Mesendoderm (in vitro differentiated cells): ENCODE measurements around the gene KRTAP5-1.
"Not testable (repeated sequence)": the region's sequence is repeated elsewhere in the genome, so short reads cannot be mapped to it uniquely, and the experiment has no call there.

Experiments
- DNase-seq: peaks from one replicate; pipeline ENCODE4 v3.0.0; 2013
- H2AK5ac ChIP-seq: 2 replicates; pipeline ENCODE4 v1.6.1; 2013; ENCODE audit warnings: low read length, inconsistent platforms
- H2BK120ac ChIP-seq: 2 replicates; pipeline ENCODE4 v1.6.1; 2013; ENCODE audit warnings: low read depth, mild to moderate bottlenecking, low read length, moderate library complexity, mixed read lengths
- H2BK15ac ChIP-seq: replicated peaks from 2 replicates; pipeline ENCODE4 v1.6.1; 2013; ENCODE audit warnings: low read depth, mild to moderate bottlenecking, moderate library complexity
- H2BK5ac ChIP-seq: 2 replicates; pipeline ENCODE4 v1.6.1; 2013; ENCODE audit warnings: low read length, inconsistent platforms
- H3K18ac ChIP-seq: 2 replicates; pipeline ENCODE4 v1.6.1; 2013; ENCODE audit warnings: mild to moderate bottlenecking, low read length, mixed read lengths
- H3K23ac ChIP-seq: one replicate; pipeline ENCODE4 v1.6.1; 2013; ENCODE audit warnings: low read length
- H3K27ac ChIP-seq: 2 replicates; pipeline ENCODE4 v1.5.1; 2013; ENCODE audit warnings: low read depth, mild to moderate bottlenecking, inconsistent platforms, low read length, moderate library complexity
- H3K27me3 ChIP-seq: 2 replicates; pipeline ENCODE4 v1.6.1; 2013; ENCODE audit warnings: low read length, control low read depth, mild to moderate bottlenecking, inconsistent platforms; ENCODE audit not compliant: insufficient read depth, poor library complexity
- H3K36me3 ChIP-seq: 2 replicates; pipeline ENCODE4 v1.6.1; 2013; ENCODE audit warnings: low read length, inconsistent platforms; ENCODE audit not compliant: control insufficient read depth, insufficient read depth
- H3K4ac ChIP-seq: one replicate; pipeline ENCODE4 v1.6.1; 2013; ENCODE audit warnings: low read depth, mild to moderate bottlenecking, low read length, moderate library complexity
- H3K4me1 ChIP-seq: 2 replicates; pipeline ENCODE4 v1.6.1; 2013; ENCODE audit warnings: low read depth, low read length, inconsistent platforms; ENCODE audit not compliant: control insufficient read depth
- H3K4me2 ChIP-seq: 2 replicates; pipeline ENCODE4 v1.6.1; 2013; ENCODE audit warnings: low read length
- H3K4me3 ChIP-seq: 2 replicates; pipeline ENCODE4 v1.5.1; 2013; ENCODE audit warnings: mild to moderate bottlenecking, low read length
- H3K56ac ChIP-seq: one replicate; pipeline ENCODE4 v1.6.1; 2013; ENCODE audit warnings: low read length
- H3K79me1 ChIP-seq: 2 replicates; pipeline ENCODE4 v1.6.1; 2013; ENCODE audit warnings: low read length, inconsistent platforms
- H3K79me2 ChIP-seq: 2 replicates; pipeline ENCODE4 v1.6.1; 2013; ENCODE audit warnings: mild to moderate bottlenecking, low read length; ENCODE audit not compliant: control insufficient read depth, insufficient read depth
- H3K9ac ChIP-seq: 2 replicates; pipeline ENCODE4 v1.6.1; 2013; ENCODE audit warnings: low read length, inconsistent platforms
- H4K5ac ChIP-seq: one replicate; pipeline ENCODE4 v1.6.1; 2013; ENCODE audit warnings: low read length
- H4K8ac ChIP-seq: one replicate; pipeline ENCODE4 v1.6.1; 2013; ENCODE audit warnings: low read depth, mild to moderate bottlenecking, control low read depth, low read length, moderate library complexity
- WGBS: extraction: QIAGEN DNeasy Blood & Tissue Kit; methylation state at CpG from one replicate; pipeline ENCODE4 v1.1.7; 2013; ENCODE audit warnings: low lambda C conversion rate, missing lambda C conversion rate; ENCODE audit not compliant: insufficient coverage; ENCODE audit errors: extremely low coverage; 5-methylcytosine and 5-hydroxymethylcytosine counted together

KRTAP5-1 gene

DNA sequence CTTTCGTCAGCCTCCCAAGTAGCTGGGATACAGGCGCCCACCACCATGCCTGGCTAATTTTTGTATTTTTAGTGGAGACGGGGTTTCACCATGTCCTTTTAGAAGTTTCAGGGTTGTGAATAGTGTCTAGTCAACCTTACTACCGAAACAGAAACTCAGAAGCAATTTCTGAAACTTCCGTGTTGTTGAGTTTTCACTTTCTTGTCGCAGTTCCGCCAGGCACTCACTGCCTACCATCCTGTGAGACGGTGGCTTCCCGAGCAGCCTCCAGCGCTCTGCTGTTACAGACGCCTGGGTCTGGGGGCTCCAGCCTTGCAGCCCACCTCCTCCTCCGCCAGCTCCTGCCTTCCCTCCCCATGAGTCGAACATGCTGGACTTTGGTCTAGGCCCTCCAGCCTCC, 20.8 kb upstream of the KRTAP5-1 start:
- not testable (repeated sequence) for H3K9ac ChIP-seq, H3K23ac ChIP-seq, DNase-seq, H3K79me2 ChIP-seq, H4K8ac ChIP-seq, H3K27me3 ChIP-seq, H3K4me3 ChIP-seq, H3K36me3 ChIP-seq, H3K4ac ChIP-seq, H3K79me1 ChIP-seq, H3K4me1 ChIP-seq, H2AK5ac ChIP-seq, H2BK5ac ChIP-seq, H3K27ac ChIP-seq, H4K5ac ChIP-seq, H2BK120ac ChIP-seq, H3K4me2 ChIP-seq, H2BK15ac ChIP-seq, H3K56ac ChIP-seq, H3K18ac ChIP-seq
- no CpG with 5 or more reads among the region's 13 CpGs for WGBS

DNA sequence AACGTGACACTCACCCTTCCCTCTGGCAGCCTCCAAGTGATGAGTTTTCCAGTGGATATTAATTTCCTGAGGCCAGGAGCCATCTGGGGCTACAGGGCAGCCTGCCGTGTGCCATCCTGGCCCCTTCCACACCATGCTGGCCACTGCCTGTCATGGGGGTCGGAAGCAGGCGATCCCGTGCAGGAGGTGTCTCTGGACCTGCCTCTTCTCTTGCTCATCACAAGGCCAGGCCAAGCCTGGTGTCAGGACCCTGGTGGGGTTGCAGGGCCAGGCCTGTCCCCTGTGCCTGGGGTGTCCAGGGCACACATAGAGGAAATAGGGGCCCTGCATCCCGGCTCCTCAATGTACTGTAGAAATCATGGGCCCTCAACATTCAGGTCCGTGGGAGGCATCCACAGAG, 19.6 kb upstream of the KRTAP5-1 start:
- Histone ChIP-seq H3K4me2 (no peak overlapping the region), H3K4ac (no peak overlapping the region), H3K56ac (no peak overlapping the region), H3K4me1 (no peaks in the 10 kb centered on the region), H2BK5ac (no peak overlapping the region), H4K8ac (no peak overlapping the region), H3K27me3 (no peaks in the 10 kb centered on the region), H3K27ac (no peak overlapping the region), H3K36me3 (no peaks in the 10 kb centered on the region), H2BK15ac (no peak overlapping the region), H3K4me3 (no peak overlapping the region), H3K79me1 (no peaks in the 10 kb centered on the region), H3K79me2 (no peaks in the 10 kb centered on the region), H4K5ac (no peak overlapping the region), H3K18ac (no peak overlapping the region), H2AK5ac (no peak overlapping the region), H2BK120ac (no peak overlapping the region), H3K23ac (no peak overlapping the region), H3K9ac (no peak overlapping the region)
- no CpG with 5 or more reads among the region's 7 CpGs for WGBS
- no peak for DNase-seq

- no CpG with 5 or more reads among the region's 11 CpGs for WGBS
- Histone ChIP-seq H4K8ac (no peak overlapping the region), H2AK5ac (no peak overlapping the region), H3K4me3 (no peak overlapping the region), H4K5ac (no peak overlapping the region), H3K23ac (no peak overlapping the region), H3K4me2 (no peak overlapping the region), H3K27ac (no peak overlapping the region), H3K9ac (no peak overlapping the region), H2BK15ac (no peak overlapping the region), H3K4ac (no peak overlapping the region), H3K79me2 (no peaks in the 10 kb centered on the region), H3K18ac (no peak overlapping the region), H3K79me1 (no peaks in the 10 kb centered on the region), H3K27me3 (no peaks in the 10 kb centered on the region), H2BK5ac (no peak overlapping the region), H3K36me3 (no peaks in the 10 kb centered on the region), H3K56ac (no peak overlapping the region), H2BK120ac (no peak overlapping the region), H3K4me1 (no peaks in the 10 kb centered on the region)
- no peak for DNase-seq
Observed at GRCh38 chr11:1604181-1604580, 19.1 kb upstream of the KRTAP5-1 start.

DNA sequence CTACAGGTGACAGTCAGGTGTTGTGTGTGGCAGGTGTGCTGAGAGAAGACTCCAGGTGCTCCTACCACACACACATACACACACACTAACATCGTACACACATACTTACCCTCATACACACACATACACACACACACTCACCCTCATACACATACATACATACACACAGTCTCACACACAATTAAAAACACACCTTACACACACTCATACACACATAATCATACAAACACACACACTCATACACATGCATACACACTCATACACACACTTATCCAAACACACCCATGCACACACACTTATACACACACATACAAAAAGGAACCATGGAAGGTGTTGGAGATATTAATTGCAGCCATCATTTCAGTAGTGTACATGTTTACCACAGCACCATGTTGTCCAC, 18.5 kb upstream of the KRTAP5-1 start:
- H3K4ac ChIP-seq: no peak overlapping the region
- WGBS: 100% methylated on average over 1 of the region's 1 CpG
- H4K5ac ChIP-seq: no peak overlapping the region
- no peak overlapping the region for H3K4me2 ChIP-seq
- H2BK15ac ChIP-seq: no peak overlapping the region
- H2AK5ac ChIP-seq: no peak overlapping the region
- no peak overlapping the region for H3K9ac ChIP-seq
- H3K18ac ChIP-seq: no peak overlapping the region
- H3K79me1 ChIP-seq: no peaks in the 10 kb centered on the region
- no peak for DNase-seq
- no peak overlapping the region for H2BK5ac ChIP-seq
- H3K27ac ChIP-seq: no peak overlapping the region
- no peaks in the 10 kb centered on the region for H3K4me1 ChIP-seq
- H3K23ac ChIP-seq: no peak overlapping the region
- H2BK120ac ChIP-seq: no peak overlapping the region
- H3K56ac ChIP-seq: no peak overlapping the region
- H4K8ac ChIP-seq: no peak overlapping the region
- no peaks in the 10 kb centered on the region for H3K36me3 ChIP-seq
- no peaks in the 10 kb centered on the region for H3K27me3 ChIP-seq
- H3K4me3 ChIP-seq: no peak overlapping the region
- no peaks in the 10 kb centered on the region for H3K79me2 ChIP-seq

DNA sequence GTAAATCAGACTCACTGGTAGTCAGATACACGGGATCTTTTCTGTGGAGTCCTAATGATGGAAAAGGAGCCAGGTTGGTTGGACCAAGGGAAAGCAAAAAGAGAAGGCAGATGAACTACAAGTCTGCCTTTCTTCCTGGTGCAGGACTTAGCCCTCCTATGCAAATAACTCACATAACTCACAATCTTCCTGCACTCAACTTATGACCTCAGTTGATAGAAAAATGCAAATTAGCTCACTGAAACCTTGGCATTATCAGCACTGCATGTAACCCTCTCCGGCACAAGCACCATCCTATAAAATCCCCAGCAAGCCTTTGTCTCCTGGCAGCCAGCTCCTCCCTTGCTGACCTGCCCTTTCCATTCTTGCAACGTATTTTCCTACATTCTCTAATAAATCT, 16.6 kb upstream of the KRTAP5-1 start:
- H3K9ac ChIP-seq, DNase-seq, H3K4me1 ChIP-seq, H3K4me2 ChIP-seq, H2BK120ac ChIP-seq, H3K27ac ChIP-seq, H2AK5ac ChIP-seq, H3K23ac ChIP-seq, H3K4me3 ChIP-seq, H4K5ac ChIP-seq, H2BK15ac ChIP-seq, H3K79me1 ChIP-seq, H3K27me3 ChIP-seq, H3K18ac ChIP-seq, H4K8ac ChIP-seq, H3K4ac ChIP-seq, H2BK5ac ChIP-seq, H3K56ac ChIP-seq, H3K79me2 ChIP-seq, H3K36me3 ChIP-seq: not testable (repeated sequence)
- WGBS: no CpG with 5 or more reads among the region's 3 CpGs

GRCh38 chr11:1600626-1601025, 15.5 kb upstream of the KRTAP5-1 start:
- no peak overlapping the region for H2BK15ac ChIP-seq
- no peaks in the 10 kb centered on the region for H3K36me3 ChIP-seq
- no peak overlapping the region for H4K8ac ChIP-seq
- no peak overlapping the region for H3K4me3 ChIP-seq
- H4K5ac ChIP-seq: no peak overlapping the region
- H2BK120ac ChIP-seq: no peak overlapping the region
- no peaks in the 10 kb centered on the region for H3K27me3 ChIP-seq
- H3K4me2 ChIP-seq: no peak overlapping the region
- H3K9ac ChIP-seq: no peak overlapping the region
- WGBS: no CpG with 5 or more reads among the region's 5 CpGs
- no peak overlapping the region for H2BK5ac ChIP-seq
- no peak overlapping the region for H3K18ac ChIP-seq
- DNase-seq: no peak
- H3K4me1 ChIP-seq: no peaks in the 10 kb centered on the region
- no peak overlapping the region for H2AK5ac ChIP-seq
- no peaks in the 10 kb centered on the region for H3K79me2 ChIP-seq
- no peak overlapping the region for H3K23ac ChIP-seq
- H3K56ac ChIP-seq: no peak overlapping the region
- no peaks in the 10 kb centered on the region for H3K79me1 ChIP-seq
- H3K27ac ChIP-seq: no peak overlapping the region
- H3K4ac ChIP-seq: no peak overlapping the region
